ENCODE data around the gene DHRSX.
"Not testable (repeated sequence)": the region's sequence is repeated elsewhere in the genome, so short reads cannot be mapped to it uniquely, and the experiment has no call there.

DHRSX gene

DNA sequence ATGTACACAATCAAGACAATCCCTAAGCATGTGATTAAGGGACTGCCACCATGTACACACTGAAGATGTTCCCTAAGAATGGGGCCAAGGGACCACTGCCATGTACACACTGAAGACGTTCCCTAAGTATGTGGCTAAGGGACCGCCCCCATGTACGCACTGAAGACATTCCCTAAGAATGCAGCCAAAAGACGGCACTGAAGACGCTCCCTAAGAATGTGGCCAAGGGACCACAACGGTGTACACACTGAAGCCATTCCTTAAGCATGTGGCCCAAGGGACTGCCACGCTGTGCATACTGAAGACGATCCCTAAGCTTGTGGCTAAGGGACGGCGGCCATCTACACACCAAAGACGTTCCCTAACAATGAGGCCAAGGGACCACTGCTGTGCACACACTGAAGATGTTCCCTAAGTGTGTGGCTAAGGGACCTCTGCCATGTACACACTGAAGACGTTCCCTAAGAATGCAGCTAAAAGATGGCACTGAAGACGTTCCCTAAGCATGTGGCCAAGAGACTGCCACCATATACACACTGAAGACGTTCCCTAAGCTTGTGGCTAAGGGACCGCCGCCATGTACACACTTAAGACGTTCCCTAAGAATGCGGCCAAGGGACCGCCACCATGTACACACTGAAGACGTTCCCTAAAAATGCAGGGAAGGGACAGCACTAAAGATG lies 26.4 kb downstream of the DHRSX start:
- DNase-seq, result no peak

DNA sequence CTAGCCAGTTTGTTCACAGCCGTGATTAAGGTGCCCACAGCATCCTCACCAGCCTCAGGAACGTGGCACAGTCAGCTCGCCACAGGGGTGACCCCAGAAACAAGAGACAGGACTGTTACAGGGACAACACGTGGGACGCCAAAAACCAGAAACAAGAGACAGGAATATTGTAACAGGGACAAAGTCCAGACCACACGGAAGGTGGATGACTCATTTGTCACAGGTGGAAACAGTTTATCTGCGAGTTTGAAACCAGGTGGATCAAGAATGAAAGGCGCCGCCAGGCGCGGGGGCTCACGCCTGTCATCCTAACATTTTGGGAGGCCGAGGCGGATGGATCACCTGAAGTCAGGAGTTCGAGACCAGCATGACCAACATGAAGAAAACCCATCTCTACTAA lies 27.7 kb downstream of the DHRSX start:
- DNase-seq, result not testable (repeated sequence)

GRCh38 chrX:2471641-2472040 lies 29.1 kb downstream of the DHRSX start:
- DNase-seq, result no peak

DNA sequence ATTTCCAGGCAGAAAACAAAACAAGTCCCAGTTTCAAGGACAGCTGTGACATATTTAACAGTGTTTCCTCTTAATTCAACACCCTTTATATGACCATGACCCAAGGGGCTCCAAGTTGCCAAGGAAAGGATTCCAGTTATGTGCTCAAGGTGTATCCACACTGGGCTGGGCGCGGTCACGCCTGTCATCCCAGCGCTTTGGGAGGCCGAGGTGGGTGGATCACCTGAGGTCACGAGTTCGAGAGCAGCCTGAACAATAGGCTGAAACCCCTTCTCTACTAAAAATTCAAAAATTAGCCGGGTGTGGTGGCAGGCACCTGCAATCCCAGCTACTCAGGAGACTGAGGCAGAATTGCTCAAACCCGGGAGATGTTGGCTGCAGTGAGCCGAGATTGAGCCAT lies 29.6 kb downstream of the DHRSX start:
- not testable (repeated sequence) for DNase-seq

GRCh38 chrX:2469852-2470251 lies 30.9 kb downstream of the DHRSX start:
- DNase-seq, result not testable (repeated sequence)

DNA sequence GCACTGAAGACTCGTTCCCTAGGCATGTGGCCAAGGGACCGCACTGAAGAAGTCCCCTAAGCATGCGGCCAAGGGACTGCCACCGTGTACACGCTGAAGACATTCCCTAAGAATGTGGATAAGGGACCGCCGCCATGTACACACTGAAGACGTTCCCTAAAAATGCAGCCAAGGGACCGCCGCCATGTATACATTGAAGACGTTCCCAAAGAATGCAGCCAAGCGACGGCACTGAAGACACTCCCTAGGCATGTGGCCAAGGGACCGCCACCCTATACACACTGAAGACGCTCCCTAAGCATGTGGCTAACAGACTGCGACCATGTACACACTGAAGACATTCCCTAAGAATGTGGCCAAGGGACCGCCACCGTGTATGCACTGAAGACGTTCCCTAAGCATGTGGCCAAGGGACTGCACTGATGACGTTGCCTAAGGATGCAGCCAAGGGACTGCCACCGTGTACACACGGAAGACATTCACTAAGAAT lies 31.5 kb downstream of the DHRSX start:
- DNase-seq, result no peak

- DNase-seq, result no peak
Observed at GRCh38 chrX:2468261-2469195, 32.2 kb downstream of the DHRSX start.

DNA sequence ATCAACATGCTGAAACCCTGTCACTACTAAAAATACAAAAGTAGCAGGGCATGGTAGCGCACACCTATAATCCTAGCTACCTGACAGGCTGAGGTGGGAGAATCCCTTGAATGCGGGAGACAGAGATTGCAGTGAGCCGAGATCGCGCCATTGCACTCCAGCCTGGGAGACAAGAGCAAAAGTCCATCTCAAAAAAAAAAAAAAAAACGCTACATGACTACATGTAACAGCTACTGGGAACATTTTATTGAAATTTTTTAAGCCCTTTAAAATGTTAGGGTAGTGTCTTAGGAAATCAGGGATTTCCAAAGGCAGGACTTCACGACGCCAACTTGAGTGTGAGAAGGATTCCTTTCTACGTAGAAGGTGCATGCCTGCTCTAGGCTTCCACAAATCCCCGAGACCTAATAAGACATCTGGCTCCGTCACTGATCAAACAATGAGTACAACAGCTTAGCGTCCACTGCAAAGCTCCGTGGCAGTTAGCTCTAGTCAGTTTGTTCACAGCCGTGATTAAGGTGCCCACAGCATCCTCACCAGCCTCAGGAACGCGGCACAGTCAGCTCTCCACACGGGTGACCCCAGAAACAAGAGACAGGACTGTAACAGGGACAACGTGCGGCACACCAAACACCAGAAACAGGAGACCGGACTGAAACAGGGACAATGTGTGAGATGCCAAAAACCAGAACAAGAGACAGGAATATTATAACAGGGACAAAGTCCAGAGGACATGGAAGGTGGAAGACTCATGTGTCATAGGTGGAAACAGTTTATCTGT lies 33.7 kb downstream of the DHRSX start:
- DNase-seq, result no peak

DNA sequence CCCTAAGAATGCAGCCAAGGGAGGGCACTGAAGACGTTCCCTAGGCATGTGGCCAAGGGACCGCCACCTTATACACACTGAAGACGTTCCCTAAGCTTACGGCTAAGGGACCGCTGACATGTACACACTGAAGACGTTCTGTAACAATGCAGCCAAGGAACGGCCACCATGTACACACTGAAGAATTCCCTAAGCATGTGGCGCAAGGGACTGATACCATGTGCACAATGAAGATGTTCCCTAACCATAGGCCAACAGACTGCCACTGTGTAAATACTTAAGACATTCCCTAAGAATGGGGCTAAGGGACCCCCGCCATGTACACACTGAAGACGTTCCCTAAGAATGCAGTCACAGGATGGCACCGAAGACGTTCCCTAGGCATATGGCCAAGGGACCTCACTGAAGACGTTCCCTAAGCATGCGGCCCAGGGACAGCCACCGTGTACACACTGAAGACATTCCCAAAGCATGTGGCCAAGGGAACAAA lies 36.1 kb downstream of the DHRSX start:
- DNase-seq, result no peak

DNA sequence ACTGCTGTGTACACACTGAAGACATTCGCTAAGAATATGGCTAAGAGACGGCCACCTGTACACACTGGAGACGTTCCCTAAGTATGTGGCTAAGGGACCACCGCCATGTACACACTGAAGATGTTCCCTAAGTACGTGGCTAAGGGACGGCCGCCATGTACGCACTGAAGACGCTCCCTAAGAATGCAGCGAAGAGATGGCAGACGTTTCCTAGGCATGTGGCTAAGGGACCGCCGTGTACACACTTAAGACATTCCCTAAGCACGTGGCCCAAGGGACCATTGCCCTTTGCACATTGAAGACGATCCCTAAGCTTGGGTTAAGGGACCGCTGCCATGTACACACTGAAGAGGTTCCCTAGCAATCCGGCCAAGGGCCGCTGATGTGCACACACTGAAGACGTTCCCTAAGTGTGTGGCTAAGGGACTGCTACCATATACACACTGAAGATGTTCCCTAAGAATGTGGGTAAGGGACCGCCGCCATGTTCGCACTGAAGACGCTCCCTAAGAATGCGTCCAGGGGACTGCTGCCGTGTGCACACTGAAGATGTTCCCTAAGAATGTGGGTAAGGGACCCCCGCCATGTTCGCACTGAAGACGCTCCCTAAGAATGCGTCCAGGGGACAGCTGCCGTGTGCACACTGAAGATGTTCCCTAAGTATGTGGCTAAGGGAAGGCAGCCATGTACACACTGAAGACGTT lies 36.7 kb downstream of the DHRSX start:
- DNase-seq, result peak; percentile 31

DNA sequence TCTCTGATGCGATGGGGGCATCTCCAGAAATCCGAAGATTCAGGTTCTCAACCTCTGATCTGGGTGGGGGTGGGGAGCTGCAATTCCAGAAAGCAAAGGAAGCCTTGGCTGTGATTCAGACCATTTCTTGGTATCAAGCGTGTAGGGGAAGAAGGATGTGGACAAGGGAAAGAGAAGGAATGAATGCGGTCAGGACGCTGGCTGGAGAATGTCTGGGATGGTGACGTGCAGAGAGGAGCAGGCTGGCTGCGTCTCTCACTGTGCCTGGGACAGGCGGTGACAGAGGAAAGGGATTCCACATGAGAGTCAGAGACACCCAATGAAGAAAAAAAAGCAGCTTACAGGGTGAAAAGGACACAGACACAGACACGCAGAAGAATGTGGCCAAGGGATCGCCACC lies 37.3 kb downstream of the DHRSX start:
- DNase-seq, result peak; percentile 84

DNA sequence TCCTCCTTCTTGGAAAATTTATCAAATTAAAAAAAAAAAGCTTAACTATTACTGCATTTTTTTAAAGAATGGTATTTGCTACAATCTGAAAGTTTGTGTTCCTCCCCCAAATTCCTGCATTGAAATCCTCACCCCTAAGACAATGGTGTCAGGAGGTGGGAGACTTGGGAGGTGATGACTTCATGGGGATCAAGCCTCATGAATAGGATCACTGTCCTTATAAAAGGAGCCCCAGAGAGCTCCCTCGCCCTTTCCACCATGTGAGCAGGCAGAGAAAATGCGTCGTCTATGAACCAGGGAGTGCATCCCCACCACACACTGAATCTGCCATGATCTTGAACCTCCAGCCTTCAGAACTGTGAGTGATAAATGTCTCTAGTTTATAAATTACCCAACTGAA lies 38.0 kb downstream of the DHRSX start:
- DNase-seq, result no peak

GRCh38 chrX:2462074-2462473 lies 38.7 kb downstream of the DHRSX start:
- no peak for DNase-seq

DNA sequence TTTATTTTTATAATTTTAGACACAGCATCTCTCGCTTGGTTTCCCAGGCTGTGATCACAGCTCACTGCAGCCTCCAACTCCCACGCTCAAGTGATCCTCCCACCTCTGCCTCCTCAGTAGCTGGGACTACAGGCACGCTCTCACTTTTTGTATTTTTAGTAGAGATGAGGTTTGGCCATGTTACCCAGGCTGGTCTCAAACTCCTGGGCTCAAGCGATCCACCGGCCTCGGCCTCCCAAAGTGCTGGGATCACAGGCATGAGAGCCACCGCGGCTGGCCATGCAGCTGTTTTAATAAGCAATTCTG lies 39.1 kb downstream of the DHRSX start:
- no peak for DNase-seq

DNA sequence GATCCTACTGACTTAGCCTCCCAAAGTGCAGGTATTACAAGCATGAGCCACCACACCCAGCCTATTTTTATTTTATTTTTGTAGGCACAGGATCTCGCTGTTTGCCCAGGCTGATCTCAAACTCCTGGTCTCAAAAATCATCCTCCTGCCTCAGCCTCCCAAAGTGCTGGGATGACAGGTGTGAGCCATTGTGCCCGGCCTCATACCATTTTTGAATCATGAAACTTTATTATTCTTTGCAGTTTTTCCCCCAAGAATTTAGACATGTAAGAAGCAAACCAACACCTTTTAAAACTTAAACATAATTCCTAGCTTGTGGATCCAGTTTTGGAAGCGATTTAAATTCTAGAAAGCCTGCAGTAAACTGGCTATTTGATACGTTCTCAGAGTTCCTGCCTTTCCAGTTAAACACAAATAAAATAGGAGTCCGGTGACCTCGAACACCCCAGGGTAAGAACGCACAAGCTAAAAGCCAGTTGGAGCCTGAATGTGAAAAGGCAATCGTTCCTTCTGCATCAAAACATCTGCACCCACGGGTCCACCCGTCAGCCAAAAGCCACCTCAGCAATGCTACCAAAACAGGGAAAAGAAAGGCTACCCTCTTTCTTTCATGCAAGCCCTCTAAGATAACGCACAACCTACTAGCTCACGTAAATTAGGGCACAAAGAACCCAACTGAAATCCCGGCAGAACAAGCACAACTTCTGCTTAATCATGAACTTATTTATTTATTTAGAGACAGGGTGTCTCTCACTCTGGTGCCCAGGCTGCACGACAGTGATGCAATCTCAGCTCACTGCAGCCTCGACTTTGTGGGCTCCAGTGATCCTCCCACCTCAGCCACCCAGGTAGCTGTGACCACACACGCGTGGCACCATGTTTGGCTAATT lies 39.7 kb downstream of the DHRSX start:
- not testable (repeated sequence) for DNase-seq

DNA sequence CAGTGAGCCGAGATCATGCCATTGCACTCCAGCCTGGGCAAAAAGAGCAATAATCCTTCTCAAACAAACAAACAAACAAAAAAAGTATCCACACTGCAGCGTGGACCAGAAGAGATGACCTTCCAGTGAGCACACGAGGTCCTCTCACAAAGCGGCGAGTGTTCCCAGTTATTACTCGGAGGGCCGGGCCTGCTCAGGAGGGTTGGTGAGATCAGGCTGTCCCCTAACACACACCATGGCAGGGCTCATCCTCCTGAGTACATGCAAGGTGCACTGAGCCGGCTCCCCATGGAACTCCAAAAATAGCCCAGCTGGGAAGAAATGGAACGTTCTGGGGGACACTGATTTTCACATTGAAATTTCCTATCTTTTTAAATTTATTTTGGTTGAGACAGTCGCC lies 40.7 kb downstream of the DHRSX start:
- DNase-seq, result not testable (repeated sequence)

DNA sequence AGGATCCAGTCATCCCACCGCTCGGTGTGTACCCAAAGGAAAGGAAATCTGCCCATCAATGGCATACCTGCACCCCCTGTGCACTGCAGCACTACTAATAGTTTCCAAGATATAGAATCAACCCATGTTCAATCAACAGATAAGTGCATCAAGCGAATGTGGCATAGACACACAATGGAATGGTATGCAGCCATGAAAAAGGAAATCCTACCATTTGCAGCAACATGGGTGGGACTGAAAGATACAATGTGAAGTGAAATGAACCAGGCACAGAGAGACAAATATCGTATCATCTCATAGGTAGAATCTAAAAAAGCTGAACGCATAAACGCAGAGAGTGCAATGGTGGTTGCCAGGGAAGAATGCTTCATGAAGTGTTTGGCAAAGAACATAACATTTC lies 42.5 kb downstream of the DHRSX start:
- DNase-seq, result no peak

- DNase-seq, result no peak
Observed at GRCh38 chrX:2457289-2458133, 43.3 kb downstream of the DHRSX start.

GRCh38 chrX:2456091-2456490 lies 44.7 kb downstream of the DHRSX start:
- DNase-seq, result not testable (repeated sequence)

GRCh38 chrX:2454620-2455019 lies 46.2 kb downstream of the DHRSX start:
- DNase-seq, result not testable (repeated sequence)

Measured in fibroblast of skin of abdomen (primary cell).